Colon (tissue), 2 donors: ENCODE measurements around the gene CELF4.

Source experiments
- FAIRE-seq: peaks from 2 replicates; lab custom pipeline; 2012; peaks lifted over from hg19 to GRCh38; lab: Jason Lieb, UNC
- donor health status: control.
- donor health status: control.

Gene CELF4

GRCh38 chr18:37524139-37524497 lies 41.5 kb downstream of the CELF4 start:
- FAIRE-seq: no peak

GRCh38 chr18:37521510-37522465 lies 43.8 kb downstream of the CELF4 start:
- no peak for FAIRE-seq

- no peak for FAIRE-seq
Observed at GRCh38 chr18:37520508-37520907, 45.1 kb downstream of the CELF4 start.

- FAIRE-seq: no peak
Observed at GRCh38 chr18:37519510-37520135, 46.0 kb downstream of the CELF4 start.

GRCh38 chr18:37516361-37516853 lies 49.2 kb downstream of the CELF4 start:
- FAIRE-seq: no peak

- FAIRE-seq: no peak
Observed at GRCh38 chr18:37514953-37515352, 50.6 kb downstream of the CELF4 start.

GRCh38 chr18:37512400-37512799 lies 53.2 kb downstream of the CELF4 start:
- no peak for FAIRE-seq

GRCh38 chr18:37511721-37512298 lies 53.8 kb downstream of the CELF4 start:
- FAIRE-seq: no peak

GRCh38 chr18:37509600-37509999 lies 56.0 kb downstream of the CELF4 start:
- FAIRE-seq: no peak

GRCh38 chr18:37508207-37508606 lies 57.4 kb downstream of the CELF4 start:
- no peak for FAIRE-seq

GRCh38 chr18:37507239-37507638 lies 58.4 kb downstream of the CELF4 start:
- no peak for FAIRE-seq

- no peak for FAIRE-seq
Observed at GRCh38 chr18:37506001-37506400, 59.6 kb downstream of the CELF4 start.

- FAIRE-seq: no peak
Observed at GRCh38 chr18:37505321-37505720, 60.3 kb downstream of the CELF4 start.

GRCh38 chr18:37502601-37503000 lies 63.0 kb downstream of the CELF4 start:
- no peak for FAIRE-seq

GRCh38 chr18:37502036-37502435 lies 63.6 kb downstream of the CELF4 start:
- no peak for FAIRE-seq

- no peak for FAIRE-seq
Observed at GRCh38 chr18:37501136-37501535, 64.5 kb downstream of the CELF4 start.

GRCh38 chr18:37499913-37500312 lies 65.7 kb downstream of the CELF4 start:
- FAIRE-seq: no peak

- no peak for FAIRE-seq
Observed at GRCh38 chr18:37499044-37499443, 66.6 kb downstream of the CELF4 start.

- no peak for FAIRE-seq
Observed at GRCh38 chr18:37497853-37498518, 67.6 kb downstream of the CELF4 start.

GRCh38 chr18:37496568-37496967 lies 69.0 kb downstream of the CELF4 start:
- no peak for FAIRE-seq

GRCh38 chr18:37495354-37495753 lies 70.2 kb downstream of the CELF4 start:
- FAIRE-seq: no peak

GRCh38 chr18:37494406-37494805 lies 71.2 kb downstream of the CELF4 start:
- FAIRE-seq: no peak
